IMR-90 (cell line): ENCODE results near the gene KCNJ10. TPM values are rescaled to one million over a fixed set of nuclear protein-coding genes. Genes with fewer than 3 reads are reported as not detected.

Experiments used
- ATAC-seq: fragments of 200-7000 bp; cut with Tn5 transposase; 2 replicates; pipeline ENCODE4 v1.9.1; 2020; ENCODE audit warnings: low read depth, mild to moderate bottlenecking, moderate library complexity
- BruUV-seq: library from RNA; stranded (reverse); fragments of 400-500 nt; replicated peaks from 2 replicates; lab custom pipeline; 2021; lab: Mats Ljungman, UMichigan
- CTCF ChIA-PET: fragments of 300-600 bp; formaldehyde crosslinking; extraction: SDS; loops from one replicate; lab custom pipeline; 2021; ENCODE audit warnings: antibody characterized with exemption; lab: Yijun Ruan, JAX
- POLR2A ChIA-PET: fragments of 300-600 bp; sonication (Branson Sonifier 250); formaldehyde crosslinking; loops from one replicate; lab custom pipeline; 2022; ENCODE audit warnings: antibody characterized with exemption; ENCODE audit not compliant: unreplicated experiment; lab: Charles Lee
- DNase-seq: peaks from one replicate; pipeline ENCODE4 v3.0.0; 2013
- H2AFZ ChIP-seq: replicated peaks from 2 replicates; pipeline ENCODE3; 2013; ENCODE audit warnings: low read length, mild to moderate bottlenecking; ENCODE audit not compliant: poor library complexity
- H2AK5ac ChIP-seq: 2 replicates; pipeline ENCODE4 v1.6.1; 2013; ENCODE audit warnings: low read depth, low read length, inconsistent platforms
- H2AK9ac ChIP-seq: replicated peaks from 2 replicates; pipeline ENCODE3; 2013; ENCODE audit warnings: mild to moderate bottlenecking, low read depth, low read length, moderate library complexity; ENCODE audit not compliant: poor library complexity
- H2BK120ac ChIP-seq: 2 replicates; pipeline ENCODE4 v1.6.1; 2013; ENCODE audit warnings: low read depth, low read length, inconsistent platforms
- H2BK15ac ChIP-seq: 3 replicates; pipeline ENCODE4 v1.6.1; 2013; ENCODE audit warnings: low read depth, low read length, inconsistent platforms
- H2BK20ac ChIP-seq: 2 replicates; pipeline ENCODE4 v1.6.1; 2013; ENCODE audit warnings: low read depth, mild to moderate bottlenecking, inconsistent platforms, low read length, moderate library complexity
- H2BK5ac ChIP-seq: 2 replicates; pipeline ENCODE4 v1.6.1; 2013; ENCODE audit warnings: mild to moderate bottlenecking, low read depth, low read length, inconsistent platforms; ENCODE audit not compliant: poor library complexity, severe bottlenecking
- H3K14ac ChIP-seq: replicated peaks from 2 replicates; pipeline ENCODE4 v1.6.1; 2013; ENCODE audit warnings: low read depth, low read length, inconsistent platforms
- H3K18ac ChIP-seq: 2 replicates; pipeline ENCODE4 v1.6.1; 2013; ENCODE audit warnings: low read depth, low read length, control low read depth
- H3K23ac ChIP-seq: 2 replicates; pipeline ENCODE4 v1.6.1; 2013; ENCODE audit warnings: low read depth, low read length, inconsistent platforms
- H3K27ac ChIP-seq: 2 replicates; pipeline ENCODE4 v1.5.1; 2013; ENCODE audit warnings: mild to moderate bottlenecking, control low read depth, low read length; ENCODE audit not compliant: insufficient read depth
- H3K27me3 ChIP-seq: 2 replicates; pipeline ENCODE4 v1.6.1; 2013; ENCODE audit warnings: low read length; ENCODE audit not compliant: control insufficient read depth, insufficient read depth
- H3K36me3 ChIP-seq: 2 replicates; pipeline ENCODE4 v1.6.1; 2013; ENCODE audit warnings: low read length, mixed read lengths; ENCODE audit not compliant: control insufficient read depth, insufficient read depth
- H3K4ac ChIP-seq: 2 replicates; pipeline ENCODE4 v1.6.1; 2013; ENCODE audit warnings: low read depth, low read length, inconsistent platforms
- H3K4me1 ChIP-seq: 2 replicates; pipeline ENCODE4 v1.6.1; 2013; ENCODE audit warnings: low read length, mixed read lengths; ENCODE audit not compliant: control insufficient read depth, insufficient read depth
- H3K4me2 ChIP-seq: 2 replicates; pipeline ENCODE4 v1.6.1; 2013; ENCODE audit warnings: low read depth, mild to moderate bottlenecking, control low read depth, low read length, moderate library complexity
- H3K4me3 ChIP-seq: 2 replicates; pipeline ENCODE4 v1.5.1; 2013; ENCODE audit warnings: low read depth, mild to moderate bottlenecking, control low read depth, low read length, moderate library complexity; ENCODE audit not compliant: insufficient read depth
- H3K56ac ChIP-seq: 2 replicates; pipeline ENCODE4 v1.6.1; 2013; ENCODE audit warnings: low read length, inconsistent platforms; ENCODE audit not compliant: insufficient read depth; ENCODE audit errors: extremely low read depth
- H3K79me1 ChIP-seq, 2 experiments: 2 replicates each; pipeline ENCODE4 v1.6.1; 2013; ENCODE audit warnings: low read length in 2 of 2, inconsistent platforms in 1 of 2, low read depth in 1 of 2
- H3K9ac ChIP-seq: 2 replicates; pipeline ENCODE4 v1.6.1; 2013; ENCODE audit warnings: low read depth, low read length, control low read depth
- H3K9me1 ChIP-seq: 2 replicates; pipeline ENCODE4 v1.6.1; 2013; ENCODE audit warnings: low read length, inconsistent platforms; ENCODE audit not compliant: insufficient read depth
- H3K9me3 ChIP-seq: 2 replicates; pipeline ENCODE4 v1.6.1; 2013; ENCODE audit warnings: low read length; ENCODE audit not compliant: control insufficient read depth, insufficient read depth
- H4K20me1 ChIP-seq: 2 replicates; pipeline ENCODE4 v1.6.1; 2013; ENCODE audit warnings: low read length, inconsistent platforms; ENCODE audit not compliant: insufficient read depth
- H4K5ac ChIP-seq: 2 replicates; pipeline ENCODE4 v1.6.1; 2013; ENCODE audit warnings: mild to moderate bottlenecking, low read depth, low read length, control low read depth
- H4K8ac ChIP-seq, 2 experiments: 2 replicates each; pipeline ENCODE4 v1.6.1; 2013; ENCODE audit warnings: low read depth in 2 of 2, low read length in 2 of 2, control low read depth in 1 of 2, inconsistent platforms in 1 of 2
- H4K91ac ChIP-seq: 2 replicates; pipeline ENCODE4 v1.6.1; 2013; ENCODE audit warnings: low read depth, low read length, inconsistent platforms; ENCODE audit not compliant: insufficient read depth
- CEBPB ChIP-seq: IDR thresholded peaks from 2 replicates; pipeline ENCODE4 v1.6.1; 2012; ENCODE audit warnings: low read depth, low read length, improper control_type of control experiment
- CHD1 ChIP-seq: IDR thresholded peaks from 2 replicates; pipeline ENCODE4 v1.6.1; 2012; ENCODE audit warnings: low read depth, low read length, improper control_type of control experiment
- CTCF ChIP-seq: conservative IDR thresholded peaks from 2 replicates; pipeline ENCODE4 v1.5.1; 2012; ENCODE audit warnings: mild to moderate bottlenecking, low read depth, low read length, improper control_type of control experiment
- ELK1 ChIP-seq: fragments of 150-350 bp; IDR thresholded peaks from 2 replicates; pipeline ENCODE4 v1.6.1; 2016; ENCODE audit warnings: low read depth, mild to moderate bottlenecking, low read length, moderate library complexity, borderline replicate concordance
- FOS ChIP-seq: fragments of 150-350 bp; IDR thresholded peaks from 2 replicates; pipeline ENCODE4 v1.6.1; 2016; ENCODE audit warnings: low read depth, low read length
- MAFK ChIP-seq: IDR thresholded peaks from 2 replicates; pipeline ENCODE4 v1.6.1; 2012; ENCODE audit warnings: low read depth, low read length, improper control_type of control experiment
- MAZ ChIP-seq: IDR thresholded peaks from 2 replicates; pipeline ENCODE4 v1.6.1; 2012; ENCODE audit warnings: low read depth, mild to moderate bottlenecking, low read length, improper control_type of control experiment, moderate library complexity, borderline replicate concordance
- MXI1 ChIP-seq: IDR thresholded peaks from 2 replicates; pipeline ENCODE4 v1.6.1; 2012; ENCODE audit warnings: low read depth, mild to moderate bottlenecking, low read length, moderate library complexity, borderline replicate concordance
- NFE2L2 ChIP-seq: fragments of 150-350 bp; IDR thresholded peaks from 2 replicates; pipeline ENCODE4 v1.6.1; 2016; ENCODE audit warnings: low read depth, mild to moderate bottlenecking, low read length
- POLR2A ChIP-seq: IDR thresholded peaks from 2 replicates; pipeline ENCODE4 v1.6.1; 2012; ENCODE audit warnings: mild to moderate bottlenecking, low read depth, low read length
- RAD21 ChIP-seq: IDR thresholded peaks from 2 replicates; pipeline ENCODE4 v1.6.1; 2012; ENCODE audit warnings: low read length, improper control_type of control experiment
- RCOR1 ChIP-seq: IDR thresholded peaks from 2 replicates; pipeline ENCODE4 v1.6.1; 2012; ENCODE audit warnings: mild to moderate bottlenecking, low read length, improper control_type of control experiment; ENCODE audit not compliant: insufficient replicate concordance
- SMC3 ChIP-seq: fragments of 150-350 bp; IDR thresholded peaks from 2 replicates; pipeline ENCODE4 v1.6.1; 2016; ENCODE audit warnings: low read depth, mild to moderate bottlenecking, antibody characterized with exemption, low read length, moderate library complexity
- USF2 ChIP-seq: fragments of 150-350 bp; IDR thresholded peaks from 2 replicates; pipeline ENCODE4 v1.6.1; 2017; ENCODE audit warnings: mild to moderate bottlenecking, antibody characterized with exemption, low read length, low read depth
- WGBS, 2 experiments: methylation state at CpG; one replicate each; pipeline versions ENCODE4 v1.1.5 to v1.1.7; 2013; ENCODE audit warnings: missing lambda C conversion rate in 2 of 2; ENCODE audit not compliant: insufficient read length in 1 of 2; ENCODE audit errors: extremely low coverage in 2 of 2; 5-methylcytosine and 5-hydroxymethylcytosine counted together
- dilution Hi-C: fragments of 300-500 bp; cut with HindIII; formaldehyde crosslinking; loops from one replicate; pipeline ENCODE4 v1.14.3; 2018; ENCODE audit warnings: low sequenced_read_pairs; ENCODE audit not compliant: unreplicated experiment
- in situ Hi-C: fragments of 300-500 bp; cut with MboI; formaldehyde crosslinking; loops from 3 replicates; pipeline ENCODE4 v1.14.3; 2019; ENCODE audit warnings: low sequenced_read_pairs, inconsistent platforms, mixed read lengths
- intact Hi-C: fragments of 100-400 bp; cut with micrococcal nuclease; formaldehyde crosslinking; loops from 2 replicates; pipeline ENCODE4 v1.10.0; 2022
- polyA plus RNA-seq, 3 experiments: library from polyadenylated mRNA; depleted of rRNA; stranded (reverse); fragments of >200 nt; gene quantifications; 2 replicates each; pipeline ENCODE4 v1.2.3, GENCODE V29; 2012; ENCODE audit warnings: low replicate concordance in 1 of 3
- total RNA-seq: library from RNA; depleted of rRNA; stranded (reverse); fragments of >200 nt; gene quantifications from 2 replicates; pipeline ENCODE4 v1.2.3, GENCODE V29; 2012

KCNJ10 gene
- total and polyA plus RNA-seq, 2 of the 4 experiments (the other 2 are of a cell fraction): not detected

- in situ Hi-C loops: no loop called here
- no peak overlapping the region for H3K4me3 ChIP-seq
- no peak overlapping the region for H2AK5ac ChIP-seq
- no TSS peak for BruUV-seq
- no peak for TF ChIP-seq USF2
- TF ChIP-seq RAD21: no peak
- TF ChIP-seq MAZ: no peak
- no peak for TF ChIP-seq MAFK
- TF ChIP-seq ELK1: no peak
- TF ChIP-seq CTCF: no peak
- no peak for TF ChIP-seq NFE2L2
- no peak for TF ChIP-seq SMC3
- no peak for TF ChIP-seq POLR2A
- TF ChIP-seq RCOR1: no peak
- TF ChIP-seq CHD1: no peak
- TF ChIP-seq MXI1: no peak
- no peak for TF ChIP-seq CEBPB
- no peak for TF ChIP-seq FOS
- no peak overlapping the region for H4K5ac ChIP-seq
- no peak overlapping the region for H2BK20ac ChIP-seq
- no peaks in the 10 kb centered on the region for H3K9me3 ChIP-seq
- no peak overlapping the region for H2BK120ac ChIP-seq
- H3K9ac ChIP-seq: no peak overlapping the region
- H2BK15ac ChIP-seq: no peak overlapping the region
- no peak overlapping the region for H3K18ac ChIP-seq
- no peak overlapping the region for H4K91ac ChIP-seq
- H4K20me1 ChIP-seq: no peaks in the 10 kb centered on the region
- H2AK9ac ChIP-seq: no peak overlapping the region
- no peak overlapping the region for H3K23ac ChIP-seq
- CTCF ChIA-PET: no interaction called here
- ATAC-seq (no peak), DNase-seq (no peak)
- no peaks in the 10 kb centered on the region for H3K79me1 ChIP-seq
- no peak overlapping the region for H2AFZ ChIP-seq
- H4K8ac ChIP-seq: no peak overlapping the region
- intact Hi-C loops: no loop called here
- H3K36me3 ChIP-seq: no peaks in the 10 kb centered on the region
- POLR2A ChIA-PET: no interaction called here
- no peak overlapping the region for H2BK5ac ChIP-seq
- WGBS, 2 experiments: no CpG with 5 or more reads among the region's 1 CpG
- H3K4me1 ChIP-seq: peaks cover 2% of the 10 kb centered on the region; the same call in 1 of the 2 replicates
- no peak overlapping the region for H3K14ac ChIP-seq
- peaks cover 9% of the 10 kb centered on the region; the same call in 1 of the 2 replicates for H3K27me3 ChIP-seq
- no peak overlapping the region for H3K4ac ChIP-seq
- H3K9me1 ChIP-seq: no peaks in the 10 kb centered on the region
- H3K4me2 ChIP-seq: no peak overlapping the region
- H3K56ac ChIP-seq: no peak overlapping the region
- H3K27ac ChIP-seq: no peak overlapping the region
- dilution Hi-C loops: no loop called here
Measured at GRCh38 chr1:159951551-159951950, 118.4 kb downstream of the KCNJ10 start.
